ENCODE data around the gene NPAS2.

The NPAS2 gene

DNA sequence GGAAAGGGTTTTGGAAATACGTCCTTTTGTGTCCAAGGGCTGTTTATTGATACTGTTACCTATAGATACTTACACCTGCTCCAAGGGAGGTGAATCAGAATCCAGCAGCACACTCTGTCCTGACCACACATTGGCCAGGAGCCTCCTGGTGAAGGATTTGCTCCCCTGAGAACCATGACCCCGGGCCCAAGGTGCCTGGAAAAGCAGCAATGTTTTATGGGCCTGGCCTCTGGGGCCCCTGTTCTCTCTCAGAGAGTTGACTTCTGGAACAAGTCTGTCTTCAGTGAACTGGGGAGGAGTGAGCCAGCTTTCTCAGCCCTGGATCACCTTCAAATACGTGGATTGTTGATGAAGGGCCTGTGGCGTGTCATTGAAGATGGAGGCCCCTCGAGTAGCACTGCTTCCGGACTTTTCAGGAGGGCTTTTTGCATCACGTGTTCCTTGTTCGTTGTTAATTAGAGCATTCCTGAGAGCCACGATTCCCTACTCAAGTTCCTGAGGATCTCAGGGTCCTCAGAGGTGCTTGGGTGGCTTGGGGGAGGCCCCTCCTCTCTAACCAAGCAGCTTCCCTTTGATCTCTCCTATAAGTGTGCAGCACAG lies 103.6 kb downstream of the NPAS2 start:
- no peak for DNase-seq

DNA sequence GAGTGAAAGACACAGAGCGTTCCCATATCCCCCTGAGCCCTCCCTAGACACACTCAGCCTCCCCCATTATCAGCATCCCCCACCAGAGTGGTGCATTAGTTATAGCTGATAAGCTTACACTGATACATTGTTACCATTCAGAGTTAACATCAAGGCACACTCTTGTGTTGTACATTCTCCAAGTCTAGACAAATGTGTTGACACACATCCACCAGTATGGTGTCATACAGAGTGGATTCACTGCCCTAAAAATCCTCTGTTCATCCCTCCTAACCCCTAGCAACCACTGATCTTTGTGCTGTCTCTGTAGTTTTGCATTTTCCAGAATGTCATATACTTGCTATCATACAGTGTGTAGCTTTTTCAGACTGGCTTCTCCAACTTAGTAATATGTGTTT lies 104.2 kb downstream of the NPAS2 start:
- no peak for DNase-seq

DNA sequence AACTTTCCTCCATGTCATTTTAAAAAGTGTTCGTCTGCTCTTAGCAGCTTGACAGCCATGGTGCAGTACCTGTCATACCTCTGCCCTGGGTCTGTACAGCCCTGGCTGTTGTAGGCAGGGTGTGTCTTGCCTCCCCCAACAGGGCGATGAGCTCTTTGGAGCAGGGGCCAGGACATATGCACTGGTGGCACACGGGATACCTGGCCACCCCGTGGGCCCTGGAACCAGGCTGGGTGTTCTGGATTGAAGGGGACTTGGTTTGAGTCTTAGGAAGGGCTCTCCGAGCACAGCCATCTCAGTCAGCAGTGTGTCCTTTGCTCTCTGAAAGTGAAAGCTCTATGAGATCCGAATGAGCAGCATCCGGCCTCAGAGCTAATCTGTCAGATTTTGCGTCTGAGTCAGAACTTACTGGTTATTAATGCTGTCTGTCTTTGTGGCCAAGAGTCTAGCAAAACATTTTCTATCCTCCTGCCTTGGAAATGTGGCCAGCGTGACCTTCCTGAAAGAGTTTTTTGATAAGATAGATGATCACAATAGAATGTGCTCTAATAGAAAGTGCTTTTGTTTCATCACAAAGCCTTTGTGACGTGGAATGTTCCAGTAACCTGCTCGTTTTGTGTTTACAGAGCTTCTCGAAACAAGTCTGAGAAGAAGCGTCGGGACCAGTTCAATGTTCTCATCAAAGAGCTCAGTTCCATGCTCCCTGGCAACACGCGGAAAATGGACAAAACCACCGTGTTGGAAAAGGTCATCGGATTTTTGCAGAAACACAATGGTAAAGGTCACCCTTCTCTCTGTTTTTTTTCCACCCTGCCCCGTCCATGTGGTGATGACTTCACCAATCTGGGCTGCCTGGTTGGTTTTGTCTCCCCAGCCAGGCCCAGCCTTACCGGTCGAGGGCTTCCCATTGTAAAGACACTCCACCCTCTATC lies 104.8 kb downstream of the NPAS2 start:
- no peak for DNase-seq

DNA sequence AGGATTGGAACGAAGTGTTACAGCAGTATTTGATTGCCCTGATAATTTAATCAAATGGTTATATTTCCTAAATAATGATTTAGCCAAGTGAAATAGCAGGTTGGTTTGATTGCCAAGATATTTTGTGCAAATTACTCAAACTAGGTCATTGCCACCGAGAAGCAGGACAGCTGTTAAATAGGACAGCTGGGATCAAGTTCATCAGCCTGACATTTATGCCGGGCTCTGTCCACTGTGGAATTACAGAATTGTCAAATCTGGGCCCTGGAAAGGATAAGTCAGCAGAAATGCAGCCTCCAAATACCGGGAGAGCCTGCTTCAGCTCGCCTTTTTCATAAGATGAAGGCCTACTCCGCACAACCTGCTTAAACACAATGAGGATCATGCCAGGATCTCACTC lies 108.3 kb downstream of the NPAS2 start:
- no peak for DNase-seq

GRCh38 chr2:100929147-100929546 lies 109.2 kb downstream of the NPAS2 start:
- DNase-seq = no peak

GRCh38 chr2:100934504-100935371 lies 114.8 kb downstream of the NPAS2 start:
- DNase-seq = no peak

DNA sequence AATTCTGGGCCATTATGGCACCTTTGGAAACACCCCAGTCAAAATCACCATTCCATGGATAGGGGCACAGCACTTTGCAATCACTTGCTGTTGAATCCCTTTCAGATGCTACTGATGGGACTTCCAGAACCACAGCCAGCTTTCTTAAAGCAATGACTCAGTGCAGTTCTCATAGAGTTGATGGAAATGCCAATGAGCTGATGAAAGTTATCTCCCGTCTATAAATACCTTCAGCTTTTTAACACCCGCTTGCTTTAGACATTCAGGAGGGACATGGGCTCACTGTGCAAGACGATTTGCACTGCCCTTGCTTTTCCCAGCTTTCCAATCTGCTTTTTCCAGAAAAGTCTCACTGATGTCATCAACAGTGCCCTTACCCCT lies 115.4 kb downstream of the NPAS2 start:
- no peak for DNase-seq

- DNase-seq = no peak
These were observed 116.3 kb downstream of the NPAS2 start for GRCh38 chr2:100936070-100936741.

- DNase-seq = no peak
These were observed 117.1 kb downstream of the NPAS2 start for GRCh38 chr2:100936972-100937542.

DNA sequence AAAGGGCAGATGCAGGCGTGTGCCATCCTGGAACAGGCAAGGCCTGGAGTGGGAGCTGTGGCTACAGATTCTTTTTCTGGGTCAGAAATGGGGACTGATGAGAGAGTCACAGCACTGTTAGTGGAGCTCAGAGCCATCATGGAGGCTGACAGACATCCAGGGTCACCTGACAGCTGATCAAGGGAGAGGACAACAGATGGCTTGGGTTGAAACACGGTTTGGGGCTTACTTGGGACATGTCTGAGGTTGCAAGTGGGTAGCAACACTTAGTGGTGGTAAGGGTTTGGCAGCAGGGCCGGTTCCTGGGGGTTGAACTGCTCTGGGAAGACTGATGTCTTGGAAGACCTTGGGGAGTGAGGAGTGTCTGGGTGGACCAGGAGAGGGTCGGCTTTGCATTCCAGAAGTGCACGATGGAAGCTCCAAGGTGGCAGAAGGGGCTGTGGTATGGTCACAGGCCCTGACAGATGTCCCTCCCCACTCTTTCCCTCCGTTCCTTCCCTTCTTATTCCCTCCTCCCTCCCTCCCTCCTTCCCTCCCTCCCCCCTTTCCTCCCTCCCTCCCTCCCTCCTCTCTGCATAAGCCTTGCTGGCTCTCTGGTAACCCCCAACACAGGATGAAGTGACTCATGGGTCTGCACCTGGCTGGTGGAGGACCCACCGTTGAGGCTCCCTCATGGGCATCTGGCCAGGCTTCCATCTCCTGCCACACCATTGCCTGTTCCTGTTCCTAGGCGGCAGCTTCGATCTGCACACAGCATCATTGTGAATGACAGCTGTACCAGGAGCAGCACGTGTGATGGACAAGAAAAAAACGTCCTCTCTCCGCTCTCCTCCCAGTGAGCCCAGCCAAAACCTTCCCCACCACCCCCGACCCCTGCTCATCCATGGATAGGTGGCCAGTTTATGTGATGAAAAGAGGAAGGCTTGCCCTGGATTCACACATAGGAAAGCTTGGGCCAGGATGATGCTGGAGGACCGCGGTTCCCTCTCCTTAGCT lies 118.4 kb downstream of the NPAS2 start:
- DNase-seq = no peak

DNA sequence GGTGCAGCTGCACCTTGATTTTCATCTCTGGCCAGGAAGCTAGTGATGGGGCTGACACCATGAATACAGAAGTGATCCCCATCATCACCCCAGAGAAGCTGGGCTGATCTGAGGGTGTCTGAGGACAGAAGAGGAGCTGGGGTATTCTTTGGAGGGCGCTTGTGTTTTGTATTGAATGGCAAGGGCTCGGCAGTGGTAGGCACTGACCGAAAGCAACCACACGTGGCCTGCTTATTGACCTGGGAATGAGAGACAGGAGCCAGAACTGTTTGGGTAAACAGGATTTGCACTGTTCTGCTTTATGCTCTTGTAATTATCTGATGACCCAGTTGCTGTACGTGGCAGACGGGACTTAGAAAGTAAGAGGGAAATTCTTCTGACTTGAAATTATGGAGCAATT lies 119.5 kb downstream of the NPAS2 start:
- DNase-seq = no peak

- no peak for DNase-seq
These were observed 120.3 kb downstream of the NPAS2 start for GRCh38 chr2:100940240-100940639.

GRCh38 chr2:100940766-100941645 lies 121.1 kb downstream of the NPAS2 start:
- no peak for DNase-seq

DNA sequence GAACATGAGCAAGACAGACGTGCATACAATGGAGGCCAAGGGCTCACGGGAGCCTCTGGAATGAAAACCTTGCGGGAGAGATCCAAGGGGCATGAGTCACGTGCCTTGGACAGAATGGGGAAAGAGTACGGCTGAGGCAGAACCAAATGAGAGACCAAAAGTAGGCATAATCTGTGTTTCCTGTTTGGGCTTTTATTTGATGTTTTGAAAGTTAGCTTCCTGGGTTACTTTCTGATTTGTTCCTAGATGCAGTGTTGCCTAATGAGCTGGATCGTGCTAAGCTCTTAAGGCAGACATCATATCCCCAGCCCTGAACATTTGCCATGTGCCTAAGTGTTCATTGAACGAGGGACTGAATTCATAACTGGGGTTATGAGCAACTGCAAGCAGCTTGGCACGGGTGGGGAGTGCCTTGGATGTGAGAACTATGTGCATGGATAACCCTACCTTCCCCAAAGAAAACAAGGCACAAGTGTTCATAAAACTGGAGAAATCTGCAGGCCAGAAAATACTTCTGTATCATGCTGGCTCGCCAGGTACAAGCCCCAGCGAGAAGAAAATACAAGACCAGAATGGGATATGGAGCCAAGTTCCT lies 121.8 kb downstream of the NPAS2 start:
- DNase-seq = no peak

DNA sequence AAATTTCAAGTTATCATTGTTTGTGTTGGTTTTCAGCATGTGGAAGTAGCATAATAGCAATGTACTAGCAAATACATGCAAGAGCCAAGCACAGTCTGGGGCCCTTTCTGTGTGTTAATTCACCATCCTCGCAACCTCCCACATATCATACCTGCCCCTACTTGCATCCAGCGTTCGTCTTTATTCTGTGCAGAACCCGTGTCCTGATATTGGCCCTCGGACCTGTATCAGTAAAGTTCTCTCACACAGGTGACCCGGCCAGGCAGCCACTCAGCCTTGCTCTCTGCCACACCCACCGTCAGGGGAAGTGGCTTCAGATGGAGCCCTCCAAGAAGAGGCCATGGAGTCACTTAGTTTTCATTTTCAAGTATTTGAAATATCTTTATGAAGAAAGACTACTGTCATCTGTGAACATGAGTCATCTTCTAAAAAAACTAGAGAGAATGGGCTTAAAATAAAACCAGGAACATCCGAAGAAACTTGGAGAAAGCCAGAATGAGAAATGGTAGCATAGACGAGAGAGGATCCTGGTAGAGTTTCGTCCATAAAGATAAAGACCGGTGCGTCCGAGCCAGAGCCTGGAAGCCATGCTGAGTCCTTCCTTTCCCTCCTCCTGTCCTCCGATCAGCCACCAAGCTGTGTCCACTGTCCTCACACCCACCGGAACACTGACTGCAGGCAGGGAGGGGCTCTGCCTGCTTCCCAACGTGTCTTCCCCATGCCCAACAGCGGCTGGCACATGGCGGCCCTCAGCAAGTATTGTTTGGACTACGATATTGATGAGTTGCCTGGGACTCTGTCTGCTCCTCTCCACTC lies 124.9 kb downstream of the NPAS2 start:
- DNase-seq = no peak

DNA sequence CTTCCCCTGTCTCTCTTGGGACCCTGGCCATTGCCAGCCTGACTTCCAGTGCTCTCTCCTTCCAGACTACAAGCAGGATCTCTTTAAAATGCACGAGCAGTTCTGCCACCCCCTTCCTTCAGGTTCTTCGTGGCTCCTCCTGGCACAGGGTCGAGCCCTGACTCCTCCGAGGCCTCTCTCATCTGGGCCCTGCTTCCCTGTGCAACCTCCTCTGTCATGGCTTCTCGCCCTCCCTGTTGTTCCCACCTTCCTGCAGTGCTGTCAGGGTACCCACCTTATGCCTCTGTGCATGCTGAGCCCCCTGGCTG lies 125.4 kb downstream of the NPAS2 start:
- no peak for DNase-seq

DNA sequence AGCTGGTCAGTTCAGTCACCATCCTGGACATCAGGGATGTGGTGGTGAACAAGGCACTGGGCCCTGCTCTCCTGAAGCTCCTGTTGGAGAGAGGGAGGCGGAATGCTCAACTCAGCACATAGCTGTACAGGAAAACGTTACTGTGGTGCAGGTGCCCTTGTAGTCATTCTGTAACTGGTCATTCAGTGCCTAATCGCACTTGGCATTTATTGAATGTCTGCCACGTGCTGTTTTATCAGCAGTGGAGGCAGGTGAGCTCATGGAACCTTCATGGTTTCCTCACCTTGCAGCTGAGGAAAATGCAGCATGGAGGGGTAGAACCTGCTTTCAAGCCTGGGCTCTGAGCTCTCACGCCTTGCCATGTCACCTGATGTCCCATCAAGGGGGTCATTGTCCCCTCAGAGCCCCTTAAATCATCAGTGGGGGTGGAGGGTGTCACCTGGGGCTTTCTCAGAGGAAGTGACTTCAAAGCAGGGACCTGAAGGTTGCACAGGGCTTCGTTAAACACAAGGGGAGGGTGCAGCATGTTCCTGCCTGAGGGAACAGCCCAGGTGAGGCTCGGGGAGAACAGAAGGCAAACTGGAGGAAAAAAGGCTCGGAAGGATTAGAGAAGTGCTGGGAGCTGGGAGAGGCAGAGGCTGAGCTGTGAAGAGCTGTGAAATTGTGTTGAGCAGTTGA lies 126.1 kb downstream of the NPAS2 start:
- no peak for DNase-seq
